Measurements from ENCODE around the gene OSR1. TPM values are rescaled to one million over a fixed set of nuclear protein-coding genes. Genes with fewer than 3 reads are reported as not detected.

The OSR1 gene
- total and polyA plus RNA-seq, 9 of the 15 experiments (the other 6 are each of a cell fraction or from before 2014, with no cell fraction given) = not detected

- FAIRE-seq (no peak), ATAC-seq (no peak), DNase-seq (ENCODE audit: extremely low read depth in 1 of 4, low spot score in 3 of 4) (no peak)
- in situ Hi-C loops (cut with MboI) (no loop called here), intact Hi-C loops (cut with micrococcal nuclease) (no loop called here)
- Histone ChIP-seq H3K9me1 (ENCODE audit: control insufficient read depth, insufficient read depth, low read length) (no peaks in the 10 kb centered on the region), H3K9ac (ENCODE audit: insufficient read depth in 1 of 2, low read depth in 2 of 2, low read length in 2 of 2) (no peak overlapping the region), H3K27ac (ENCODE audit: extremely low read depth, low read depth, low read length) (no peak overlapping the region), H2AFZ (ENCODE audit: low read depth, low read length) (no peak overlapping the region), H3K36me3 (ENCODE audit: control insufficient read depth, insufficient read depth, low read length) (no peaks in the 10 kb centered on the region), H3K4me3 (no peak overlapping the region), H3K9me3 (replicated peaks; ENCODE audit: control insufficient read depth, insufficient read depth, low read depth, low read length) (no peaks in the 10 kb centered on the region), H3K79me2 (ENCODE audit: control insufficient read depth, insufficient read depth, low read length) (no peaks in the 10 kb centered on the region), H3K27me3 (ENCODE audit: control insufficient read depth in 2 of 2, insufficient read depth in 2 of 2, low read length in 2 of 2) (no peaks in the 10 kb centered on the region), H4K20me1 (replicated peaks; ENCODE audit: control insufficient read depth, insufficient read depth, low read length) (no peaks in the 10 kb centered on the region), H3K4me2 (ENCODE audit: insufficient read depth, low read length) (no peak overlapping the region), H3K4me1 (replicated peaks in 1 of 2; ENCODE audit: control insufficient read depth in 2 of 2, insufficient read depth in 2 of 2, low read length in 2 of 2) (no peaks in the 10 kb centered on the region)
- POLR2A ChIA-PET = interaction anchor here (1.1 kb wide), 1 partner anchor 14 kb away, joined by 4 read pairs; no protein-coding TSS in a partner anchor
- CTCF ChIA-PET (ENCODE audit: low intra/inter-chr PET ratio) = no interaction called here
- TF ChIP-seq, protein P1, sequence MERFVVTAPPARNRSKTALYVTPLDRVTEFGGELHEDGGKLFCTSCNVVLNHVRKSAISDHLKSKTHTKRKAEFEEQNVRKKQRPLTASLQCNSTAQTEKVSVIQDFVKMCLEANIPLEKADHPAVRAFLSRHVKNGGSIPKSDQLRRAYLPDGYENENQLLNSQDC (CRISPR knock-in tag; IDR thresholded peaks at IDR 0.05) = no peak
- TF ChIP-seq E2F3 (CRISPR knock-in tag; IDR thresholded peaks at IDR 0.05) (no peak), TFAP4 (CRISPR knock-in tag; IDR thresholded peaks at IDR 0.05; ENCODE audit: borderline replicate concordance) (no peak)
- WGBS (ENCODE audit: insufficient coverage, low coverage, missing lambda C conversion rate) = 3% methylated on average over 3 of the region's 3 CpGs
- BruUV-seq (replicated peaks) = no TSS peak
Measured at GRCh38 chr2:19319698-19320097, 38.7 kb downstream of the OSR1 start.

DNA sequence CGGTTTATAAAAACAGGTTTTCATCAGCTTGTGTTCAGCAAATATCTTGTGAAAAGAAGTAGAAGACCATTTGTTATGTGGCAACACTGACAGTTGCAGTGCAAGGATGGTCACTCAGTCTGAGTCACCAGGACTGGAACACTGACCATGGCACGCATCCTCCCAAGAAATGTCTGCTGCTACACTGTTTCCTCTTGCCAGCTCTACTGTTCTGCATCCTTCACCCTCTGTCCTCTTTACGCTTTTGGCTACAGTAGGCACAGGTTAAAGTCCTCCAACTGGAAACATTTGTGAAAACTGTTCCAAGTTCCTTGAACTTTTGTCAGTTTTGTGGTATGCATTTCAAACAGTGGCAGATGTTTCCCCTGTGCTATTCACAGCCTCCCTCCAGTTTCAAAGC, 39.4 kb downstream of the OSR1 start:
- H3K9me1 ChIP-seq (ENCODE audit: control insufficient read depth, insufficient read depth, low read length) = no peaks in the 10 kb centered on the region
- FAIRE-seq (no peak), DNase-seq (ENCODE audit: extremely low read depth in 1 of 4, low spot score in 3 of 4) (no peak), ATAC-seq (no peak)
- H3K9ac ChIP-seq (ENCODE audit: insufficient read depth in 1 of 2, low read depth in 2 of 2, low read length in 2 of 2) = no peak overlapping the region
- WGBS (ENCODE audit: insufficient coverage, low coverage, missing lambda C conversion rate) = 2% methylated on average over 3 of the region's 3 CpGs
- BruUV-seq (replicated peaks) = no TSS peak
- intact Hi-C loops (cut with micrococcal nuclease) (no loop called here), in situ Hi-C loops (cut with MboI) (no loop called here)
- ChIA-PET POLR2A (interaction anchor here (1.1 kb wide), 1 partner anchor 13 kb away, joined by 4 read pairs; no protein-coding TSS in a partner anchor), CTCF (ENCODE audit: low intra/inter-chr PET ratio) (no interaction called here)
- no peaks in the 10 kb centered on the region for H3K79me2 ChIP-seq (ENCODE audit: control insufficient read depth, insufficient read depth, low read length)
- H3K4me1 ChIP-seq (replicated peaks in 1 of 2; ENCODE audit: control insufficient read depth in 2 of 2, insufficient read depth in 2 of 2, low read length in 2 of 2) = no peaks in the 10 kb centered on the region
- H3K4me3 ChIP-seq = no peak overlapping the region
- H3K4me2 ChIP-seq (ENCODE audit: insufficient read depth, low read length) = no peak overlapping the region
- H3K36me3 ChIP-seq (ENCODE audit: control insufficient read depth, insufficient read depth, low read length) = no peaks in the 10 kb centered on the region
- H3K27me3 ChIP-seq (ENCODE audit: control insufficient read depth in 2 of 2, insufficient read depth in 2 of 2, low read length in 2 of 2) = no peaks in the 10 kb centered on the region
- no peaks in the 10 kb centered on the region for H4K20me1 ChIP-seq (replicated peaks; ENCODE audit: control insufficient read depth, insufficient read depth, low read length)
- no peak overlapping the region for H2AFZ ChIP-seq (ENCODE audit: low read depth, low read length)
- H3K9me3 ChIP-seq (replicated peaks; ENCODE audit: control insufficient read depth, insufficient read depth, low read depth, low read length) = no peaks in the 10 kb centered on the region
- no peak overlapping the region for H3K27ac ChIP-seq (ENCODE audit: extremely low read depth, low read depth, low read length)
- TF ChIP-seq ZNF175 (CRISPR knock-in tag; IDR thresholded peaks at IDR 0.05; ENCODE audit: low read depth) (no peak), TARDBP (IDR thresholded peaks at IDR 0.05) (no peak), KHSRP (IDR thresholded peaks at IDR 0.05) (no peak), GATA2 (CRISPR knock-in tag; IDR thresholded peaks at IDR 0.05) (no peak)
- TF ChIP-seq, protein P2, sequence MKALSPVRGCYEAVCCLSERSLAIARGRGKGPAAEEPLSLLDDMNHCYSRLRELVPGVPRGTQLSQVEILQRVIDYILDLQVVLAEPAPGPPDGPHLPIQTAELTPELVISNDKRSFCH (CRISPR knock-in tag; IDR thresholded peaks at IDR 0.05) = no peak
- TF ChIP-seq, protein P2 (tag; IDR thresholded peaks at IDR 0.05) = no peak
- TF ChIP-seq, protein P3, sequence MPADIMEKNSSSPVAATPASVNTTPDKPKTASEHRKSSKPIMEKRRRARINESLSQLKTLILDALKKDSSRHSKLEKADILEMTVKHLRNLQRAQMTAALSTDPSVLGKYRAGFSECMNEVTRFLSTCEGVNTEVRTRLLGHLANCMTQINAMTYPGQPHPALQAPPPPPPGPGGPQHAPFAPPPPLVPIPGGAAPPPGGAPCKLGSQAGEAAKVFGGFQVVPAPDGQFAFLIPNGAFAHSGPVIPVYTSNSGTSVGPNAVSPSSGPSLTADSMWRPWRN (IDR thresholded peaks at IDR 0.05; ENCODE audit: low read depth) = no peak
- TF ChIP-seq, protein P4, sequence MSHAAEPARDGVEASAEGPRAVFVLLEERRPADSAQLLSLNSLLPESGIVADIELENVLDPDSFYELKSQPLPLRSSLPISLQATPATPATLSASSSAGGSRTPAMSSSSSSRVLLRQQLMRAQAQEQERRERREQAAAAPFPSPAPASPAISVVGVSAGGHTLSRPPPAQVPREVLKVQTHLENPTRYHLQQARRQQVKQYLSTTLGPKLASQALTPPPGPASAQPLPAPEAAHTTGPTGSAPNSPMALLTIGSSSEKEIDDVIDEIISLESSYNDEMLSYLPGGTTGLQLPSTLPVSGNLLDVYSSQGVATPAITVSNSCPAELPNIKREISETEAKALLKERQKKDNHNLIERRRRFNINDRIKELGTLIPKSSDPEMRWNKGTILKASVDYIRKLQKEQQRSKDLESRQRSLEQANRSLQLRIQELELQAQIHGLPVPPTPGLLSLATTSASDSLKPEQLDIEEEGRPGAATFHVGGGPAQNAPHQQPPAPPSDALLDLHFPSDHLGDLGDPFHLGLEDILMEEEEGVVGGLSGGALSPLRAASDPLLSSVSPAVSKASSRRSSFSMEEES (CRISPR knock-in tag; IDR thresholded peaks at IDR 0.05) = no peak
